OCI-LY3 (cell line): ENCODE measurements around the gene TBC1D4.
A peak's percentile ranks its signal among the peaks of the same experiment; 100 is the strongest.

Source experiments
- H2AFZ ChIP-seq: fragments of 200-600, 300-600 bp; shearing (Covaris generic); 2 replicates; pipeline ENCODE4 v1.6.0; 2014; ENCODE audit warnings: antibody characterized with exemption, low read depth, low read length
- H3K27ac ChIP-seq: fragments of 200-600, 300-600 bp; sonication (generic); 2 replicates; pipeline ENCODE4 v1.5.1; 2014; ENCODE audit warnings: mild to moderate bottlenecking, low read length, moderate library complexity, mixed read lengths
- H3K27me3 ChIP-seq: fragments of 200-600, 300-600 bp; sonication (generic); 2 replicates; pipeline ENCODE4 v1.6.1; 2014; ENCODE audit warnings: low read depth, low read length, mixed read lengths
- H3K36me3 ChIP-seq: fragments of 200-600, 300-600 bp; sonication (generic); replicated peaks from 2 replicates; pipeline ENCODE3; 2014; ENCODE audit warnings: low read depth, low read length, mixed read lengths
- H3K4me1 ChIP-seq: fragments of 300-600, 200-600 bp; sonication (generic); 2 replicates; pipeline ENCODE4 v1.6.1; 2014; ENCODE audit warnings: low read length, mixed read lengths
- H3K4me2 ChIP-seq: fragments of 200-600, 300-600 bp; sonication (generic); 2 replicates; pipeline ENCODE4 v1.6.1; 2014; ENCODE audit warnings: low read length, mixed read lengths
- H3K4me3 ChIP-seq: fragments of 300-600, 200-600 bp; sonication (generic); 2 replicates; pipeline ENCODE4 v1.5.1; 2014; ENCODE audit warnings: antibody characterized with exemption, mild to moderate bottlenecking, low read length, moderate library complexity
- H3K79me2 ChIP-seq: fragments of 300-600, 200-600 bp; shearing (Covaris generic); 2 replicates; pipeline ENCODE4 v1.6.1; 2014; ENCODE audit warnings: mild to moderate bottlenecking, low read length, mixed read lengths
- H3K9ac ChIP-seq: fragments of 300-600, 200-600 bp; shearing (Covaris generic); 2 replicates; pipeline ENCODE4 v1.6.0; 2014; ENCODE audit warnings: mild to moderate bottlenecking, low read length, moderate library complexity
- H3K9me3 ChIP-seq: fragments of 200-600, 300-600 bp; shearing (Covaris generic); 2 replicates; pipeline ENCODE4 v1.6.1; 2014; ENCODE audit warnings: low read length, mixed read lengths; ENCODE audit not compliant: insufficient read depth
- H4K20me1 ChIP-seq: fragments of 200-600, 300-600 bp; sonication (generic); 2 replicates; pipeline ENCODE4 v1.6.1; 2016; ENCODE audit warnings: low read length, mixed read lengths; ENCODE audit not compliant: insufficient read depth
- EZH2phosphoT487 ChIP-seq: fragments of 200-600 bp; shearing (Covaris generic); IDR thresholded peaks from 2 replicates; pipeline ENCODE4 v1.6.1; 2018; ENCODE audit warnings: antibody characterized with exemption, mixed run types, low read depth
- TF ChIP-seq, protein P1 (sequence below): fragments of 200-600, 300-600 bp; sonication (generic); IDR thresholded peaks from 2 replicates; pipeline ENCODE4 v1.5.1; 2014; ENCODE audit warnings: antibody characterized with exemption, low read length, low read depth

TBC1D4 gene

DNA sequence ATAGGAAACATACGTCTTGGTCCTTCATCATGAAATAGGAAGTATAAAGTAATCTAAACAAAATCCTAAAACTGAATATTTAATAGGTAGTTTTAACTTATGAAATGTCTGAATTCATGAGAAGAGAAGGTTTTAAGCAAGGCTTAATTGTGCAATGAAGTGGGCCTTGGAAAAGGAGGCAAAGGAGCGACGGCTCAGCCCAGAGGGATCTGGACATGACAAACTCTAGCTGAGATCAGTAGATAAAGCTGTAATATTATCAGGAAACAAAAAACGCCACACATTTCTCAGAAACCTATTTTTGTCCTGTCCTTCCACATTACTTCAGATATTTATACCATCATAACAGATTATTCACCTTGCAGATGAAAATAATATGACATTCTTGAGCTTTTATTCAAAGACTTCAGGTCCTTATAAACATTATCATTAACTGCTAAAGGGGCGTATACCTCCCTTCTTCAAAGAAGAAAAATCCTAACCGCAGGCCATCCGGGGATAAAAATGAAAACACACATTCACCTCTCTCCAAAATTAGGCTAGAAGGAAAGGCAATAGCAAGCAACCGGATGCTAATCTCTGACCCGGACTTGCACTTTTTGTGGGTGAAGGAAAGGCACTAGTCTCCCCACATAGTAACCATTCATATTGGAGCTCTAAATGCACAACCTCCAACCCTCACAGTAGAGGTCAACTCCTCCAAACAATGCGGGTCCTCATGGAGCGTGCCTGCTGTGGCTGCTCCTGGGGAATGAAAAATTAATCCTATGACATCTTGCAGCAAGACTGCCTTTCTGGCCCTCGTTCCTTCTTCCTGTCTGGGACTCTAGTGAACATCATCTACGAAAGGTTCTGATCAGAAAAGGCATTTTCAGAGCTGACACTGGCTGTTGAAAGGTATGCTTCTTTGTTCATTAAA lies 108.8 kb downstream of the TBC1D4 start:
- Histone ChIP-seq H3K27me3 (no peaks in the 10 kb centered on the region), H4K20me1 (no peaks in the 10 kb centered on the region), H3K4me3 (no peak overlapping the region), H3K9me3 (no peaks in the 10 kb centered on the region), H3K27ac (no peak overlapping the region), H3K36me3 (no peaks in the 10 kb centered on the region), H2AFZ (no peak overlapping the region), H3K79me2 (no peaks in the 10 kb centered on the region), H3K4me2 (no peak overlapping the region), H3K4me1 (peaks cover 20% of the 10 kb centered on the region), H3K9ac (no peak overlapping the region)
- TF ChIP-seq, protein P1, sequence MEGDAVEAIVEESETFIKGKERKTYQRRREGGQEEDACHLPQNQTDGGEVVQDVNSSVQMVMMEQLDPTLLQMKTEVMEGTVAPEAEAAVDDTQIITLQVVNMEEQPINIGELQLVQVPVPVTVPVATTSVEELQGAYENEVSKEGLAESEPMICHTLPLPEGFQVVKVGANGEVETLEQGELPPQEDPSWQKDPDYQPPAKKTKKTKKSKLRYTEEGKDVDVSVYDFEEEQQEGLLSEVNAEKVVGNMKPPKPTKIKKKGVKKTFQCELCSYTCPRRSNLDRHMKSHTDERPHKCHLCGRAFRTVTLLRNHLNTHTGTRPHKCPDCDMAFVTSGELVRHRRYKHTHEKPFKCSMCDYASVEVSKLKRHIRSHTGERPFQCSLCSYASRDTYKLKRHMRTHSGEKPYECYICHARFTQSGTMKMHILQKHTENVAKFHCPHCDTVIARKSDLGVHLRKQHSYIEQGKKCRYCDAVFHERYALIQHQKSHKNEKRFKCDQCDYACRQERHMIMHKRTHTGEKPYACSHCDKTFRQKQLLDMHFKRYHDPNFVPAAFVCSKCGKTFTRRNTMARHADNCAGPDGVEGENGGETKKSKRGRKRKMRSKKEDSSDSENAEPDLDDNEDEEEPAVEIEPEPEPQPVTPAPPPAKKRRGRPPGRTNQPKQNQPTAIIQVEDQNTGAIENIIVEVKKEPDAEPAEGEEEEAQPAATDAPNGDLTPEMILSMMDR: no peak
- TF ChIP-seq EZH2phosphoT487: no peak

DNA sequence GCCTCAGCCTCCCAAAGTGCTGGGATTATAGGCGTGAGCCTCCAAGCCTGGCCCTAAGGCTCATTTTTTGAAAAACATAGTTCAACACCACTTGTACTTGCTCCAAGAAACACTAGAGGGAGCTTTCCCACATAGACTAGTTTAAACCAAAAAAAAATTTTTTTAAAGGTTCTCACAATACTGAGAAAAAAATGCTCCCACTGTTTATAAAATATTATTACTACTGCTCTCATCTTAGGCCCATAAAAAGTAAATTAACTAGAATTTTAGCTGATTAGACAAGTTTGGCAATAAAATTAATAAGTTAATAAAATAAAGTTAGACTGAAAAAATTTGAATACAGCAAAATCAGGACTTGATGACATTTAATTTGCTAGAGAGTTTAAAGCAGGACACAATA lies 109.5 kb downstream of the TBC1D4 start:
- Histone ChIP-seq H2AFZ (no peak overlapping the region), H3K4me1 (peaks cover 20% of the 10 kb centered on the region), H4K20me1 (no peaks in the 10 kb centered on the region), H3K9ac (no peak overlapping the region), H3K4me3 (no peak overlapping the region), H3K4me2 (no peak overlapping the region), H3K27me3 (no peaks in the 10 kb centered on the region), H3K9me3 (no peaks in the 10 kb centered on the region), H3K79me2 (no peaks in the 10 kb centered on the region), H3K36me3 (no peaks in the 10 kb centered on the region), H3K27ac (no peak overlapping the region)
- TF ChIP-seq, protein P1: peak; percentile 69
- TF ChIP-seq EZH2phosphoT487: no peak

DNA sequence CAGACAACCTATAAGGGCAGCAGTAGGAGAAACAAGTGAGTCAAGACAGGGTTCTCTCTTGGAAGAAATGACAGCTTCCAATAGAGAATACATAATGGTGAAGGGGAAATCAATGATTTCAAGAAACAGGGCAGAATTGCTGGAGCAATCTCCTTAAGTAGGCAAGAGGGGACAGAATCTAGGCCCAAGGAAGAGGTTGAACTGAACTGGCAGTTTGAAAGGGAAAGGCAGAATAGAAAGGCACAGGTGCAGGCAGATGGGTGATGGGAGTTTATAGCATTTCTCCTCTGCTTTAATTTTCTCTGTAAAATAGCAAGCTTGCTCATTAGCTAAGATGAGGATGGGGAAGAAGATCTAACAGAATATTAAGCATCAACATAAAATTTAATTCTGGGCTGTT lies 110.8 kb downstream of the TBC1D4 start:
- no peaks in the 10 kb centered on the region for H3K79me2 ChIP-seq
- no peaks in the 10 kb centered on the region for H3K9me3 ChIP-seq
- no peak overlapping the region for H3K4me2 ChIP-seq
- H3K27ac ChIP-seq: no peak overlapping the region
- H4K20me1 ChIP-seq: no peaks in the 10 kb centered on the region
- no peak overlapping the region for H3K9ac ChIP-seq
- H2AFZ ChIP-seq: no peak overlapping the region
- no peaks in the 10 kb centered on the region for H3K36me3 ChIP-seq
- TF ChIP-seq, protein P1: no peak
- TF ChIP-seq EZH2phosphoT487: no peak
- H3K4me3 ChIP-seq: no peak overlapping the region
- H3K4me1 ChIP-seq: peaks cover 28% of the 10 kb centered on the region
- H3K27me3 ChIP-seq: no peaks in the 10 kb centered on the region

DNA sequence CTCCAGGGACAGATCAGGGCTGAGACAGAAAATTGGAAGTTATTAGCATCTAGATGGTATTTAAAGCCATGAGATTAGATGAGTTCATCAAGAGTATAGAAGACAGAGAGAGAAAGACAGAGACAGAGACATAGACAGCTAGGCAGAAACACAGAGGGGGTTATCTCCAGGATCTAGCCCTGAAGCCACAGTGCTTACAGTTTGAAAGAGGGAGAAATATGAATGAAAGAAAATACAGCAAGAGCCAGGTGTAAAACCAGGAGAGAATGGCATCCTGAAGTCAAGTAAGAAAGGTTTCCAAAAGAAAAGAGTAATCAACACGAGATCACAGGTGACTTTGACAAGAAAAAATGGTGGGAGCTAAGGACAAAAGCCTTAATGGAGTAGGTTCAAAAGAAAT lies 111.2 kb downstream of the TBC1D4 start:
- H4K20me1 ChIP-seq: no peaks in the 10 kb centered on the region
- no peaks in the 10 kb centered on the region for H3K79me2 ChIP-seq
- H3K4me3 ChIP-seq: no peak overlapping the region
- no peak overlapping the region for H2AFZ ChIP-seq
- no peak overlapping the region for H3K27ac ChIP-seq
- H3K4me2 ChIP-seq: no peak overlapping the region
- H3K4me1 ChIP-seq: peaks cover 31% of the 10 kb centered on the region
- H3K36me3 ChIP-seq: no peaks in the 10 kb centered on the region
- no peaks in the 10 kb centered on the region for H3K9me3 ChIP-seq
- no peak overlapping the region for H3K9ac ChIP-seq
- TF ChIP-seq, protein P1: no peak
- TF ChIP-seq EZH2phosphoT487: no peak
- H3K27me3 ChIP-seq: no peaks in the 10 kb centered on the region
